ENCODE data around the gene AADACL4.
A peak's percentile ranks its signal among the peaks of the same experiment; 100 is the strongest.

AADACL4 gene

DNA sequence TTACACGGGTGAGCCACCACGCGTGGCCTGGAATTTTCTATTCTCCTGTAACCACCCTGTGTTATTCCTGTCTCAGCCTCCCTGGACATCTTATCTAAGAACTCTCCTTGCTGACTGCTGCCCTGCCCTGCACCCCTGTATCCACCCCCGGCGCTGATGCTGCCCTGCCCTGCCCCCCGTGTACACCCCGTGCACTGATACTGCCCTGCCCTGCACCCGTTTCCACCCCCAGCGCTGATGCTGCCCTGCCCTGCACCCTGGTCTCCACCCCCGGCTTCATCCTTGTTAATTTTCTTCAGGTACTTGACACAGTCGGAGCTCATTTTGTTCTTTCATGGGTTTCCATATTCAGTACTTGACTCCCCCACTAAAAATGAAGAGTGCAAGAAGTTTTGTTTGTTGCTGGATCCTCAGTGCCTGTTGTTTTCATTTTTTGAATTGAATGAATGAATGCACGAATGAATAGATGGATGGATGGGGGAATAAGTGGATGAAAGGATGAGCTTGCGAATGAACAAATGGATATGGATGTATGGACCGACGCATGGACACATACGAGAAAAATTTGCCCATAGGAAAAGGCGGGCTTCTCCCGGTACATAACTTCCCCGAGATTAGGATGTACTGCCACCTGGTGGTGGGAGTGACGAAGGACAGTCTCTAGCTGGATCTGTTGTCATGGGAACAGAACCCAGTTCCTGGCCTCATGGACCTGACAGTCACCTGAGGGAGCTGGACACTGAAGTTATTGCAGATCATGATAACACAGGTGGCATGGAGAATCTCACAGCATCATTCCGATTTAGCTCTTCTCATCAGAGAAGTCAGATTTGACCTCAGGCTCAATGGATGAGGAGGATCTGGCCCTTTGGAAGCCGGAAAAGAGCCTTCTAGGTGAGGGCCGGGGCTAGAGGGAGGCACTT, 14.9 kb downstream of the AADACL4 start:
- H3K36me3 ChIP-seq (replicated peaks; ENCODE audit: low read depth, low read length) = no peaks in the 10 kb centered on the region
- peak overlapping the region; percentile 75 for H2AFZ ChIP-seq (ENCODE audit: low read depth, low read length)
- peaks cover 3% of the 10 kb centered on the region; the same call in 1 of the 2 replicates for H3K4me1 ChIP-seq (ENCODE audit: low read length)
- H3K79me2 ChIP-seq (ENCODE audit: low read length) = no peaks in the 10 kb centered on the region
- no peak overlapping the region for H3K27ac ChIP-seq (ENCODE audit: low read length)
- no peak overlapping the region for H3K9ac ChIP-seq (ENCODE audit: low read length)
- H3K27me3 ChIP-seq (ENCODE audit: low read depth, low read length) = no peaks in the 10 kb centered on the region
- no peak for TF ChIP-seq EZH2phosphoT487 (IDR thresholded peaks at IDR 0.05; ENCODE audit: low read depth)
- TF ChIP-seq, protein P1, sequence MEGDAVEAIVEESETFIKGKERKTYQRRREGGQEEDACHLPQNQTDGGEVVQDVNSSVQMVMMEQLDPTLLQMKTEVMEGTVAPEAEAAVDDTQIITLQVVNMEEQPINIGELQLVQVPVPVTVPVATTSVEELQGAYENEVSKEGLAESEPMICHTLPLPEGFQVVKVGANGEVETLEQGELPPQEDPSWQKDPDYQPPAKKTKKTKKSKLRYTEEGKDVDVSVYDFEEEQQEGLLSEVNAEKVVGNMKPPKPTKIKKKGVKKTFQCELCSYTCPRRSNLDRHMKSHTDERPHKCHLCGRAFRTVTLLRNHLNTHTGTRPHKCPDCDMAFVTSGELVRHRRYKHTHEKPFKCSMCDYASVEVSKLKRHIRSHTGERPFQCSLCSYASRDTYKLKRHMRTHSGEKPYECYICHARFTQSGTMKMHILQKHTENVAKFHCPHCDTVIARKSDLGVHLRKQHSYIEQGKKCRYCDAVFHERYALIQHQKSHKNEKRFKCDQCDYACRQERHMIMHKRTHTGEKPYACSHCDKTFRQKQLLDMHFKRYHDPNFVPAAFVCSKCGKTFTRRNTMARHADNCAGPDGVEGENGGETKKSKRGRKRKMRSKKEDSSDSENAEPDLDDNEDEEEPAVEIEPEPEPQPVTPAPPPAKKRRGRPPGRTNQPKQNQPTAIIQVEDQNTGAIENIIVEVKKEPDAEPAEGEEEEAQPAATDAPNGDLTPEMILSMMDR (IDR thresholded peaks at IDR 0.05; ENCODE audit: low read depth, low read length) = peak; percentile 80
- H4K20me1 ChIP-seq (ENCODE audit: insufficient read depth, low read length) = no peaks in the 10 kb centered on the region
- peak overlapping the region; percentile 59 for H3K4me2 ChIP-seq (ENCODE audit: low read length)
- no peaks in the 10 kb centered on the region for H3K9me3 ChIP-seq (ENCODE audit: insufficient read depth, low read length)
- peak overlapping the region; percentile 68 for H3K4me3 ChIP-seq (ENCODE audit: low read length)

DNA sequence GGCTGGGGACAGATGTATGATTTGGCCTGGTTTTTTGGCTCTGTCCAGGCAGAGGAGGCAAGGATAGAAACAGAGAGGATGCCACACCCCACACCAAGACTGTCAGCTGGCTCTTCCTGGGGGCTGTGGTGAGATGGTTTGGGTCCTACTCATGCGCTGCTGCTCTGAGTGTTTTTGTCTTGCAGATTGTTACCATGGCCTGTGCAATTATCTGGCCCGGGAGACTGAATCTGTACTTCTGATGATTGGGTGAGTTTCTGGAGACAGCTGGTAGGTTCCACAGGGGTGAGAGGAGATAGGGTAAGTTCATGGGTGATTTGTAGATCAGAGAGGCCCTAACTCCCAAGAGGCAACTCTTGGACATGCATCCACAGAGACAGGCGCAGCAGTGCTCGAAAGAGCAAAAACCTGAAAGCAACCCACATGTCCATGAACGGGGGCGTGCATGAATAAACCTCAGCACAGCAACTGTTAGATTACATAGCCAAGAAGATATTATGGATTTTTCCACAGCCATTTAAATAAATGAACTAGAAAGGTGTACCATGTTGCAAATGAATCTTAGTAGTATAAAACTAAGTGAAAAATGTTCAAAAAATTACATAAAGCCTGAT, 17.8 kb downstream of the AADACL4 start:
- Histone ChIP-seq H3K79me2 (ENCODE audit: low read length) (no peaks in the 10 kb centered on the region), H3K4me1 (ENCODE audit: low read length) (peaks cover 3% of the 10 kb centered on the region; the same call in 1 of the 2 replicates), H3K4me2 (ENCODE audit: low read length) (no peak overlapping the region), H2AFZ (ENCODE audit: low read depth, low read length) (no peak overlapping the region), H3K9me3 (ENCODE audit: insufficient read depth, low read length) (no peaks in the 10 kb centered on the region), H3K27me3 (ENCODE audit: low read depth, low read length) (no peaks in the 10 kb centered on the region), H3K27ac (ENCODE audit: low read length) (no peak overlapping the region), H3K4me3 (ENCODE audit: low read length) (no peak overlapping the region), H4K20me1 (ENCODE audit: insufficient read depth, low read length) (no peaks in the 10 kb centered on the region), H3K36me3 (replicated peaks; ENCODE audit: low read depth, low read length) (no peaks in the 10 kb centered on the region), H3K9ac (ENCODE audit: low read length) (no peak overlapping the region)
- TF ChIP-seq EZH2phosphoT487 (IDR thresholded peaks at IDR 0.05; ENCODE audit: low read depth) = no peak
- TF ChIP-seq, protein P1 (IDR thresholded peaks at IDR 0.05; ENCODE audit: low read depth, low read length) = no peak

DNA sequence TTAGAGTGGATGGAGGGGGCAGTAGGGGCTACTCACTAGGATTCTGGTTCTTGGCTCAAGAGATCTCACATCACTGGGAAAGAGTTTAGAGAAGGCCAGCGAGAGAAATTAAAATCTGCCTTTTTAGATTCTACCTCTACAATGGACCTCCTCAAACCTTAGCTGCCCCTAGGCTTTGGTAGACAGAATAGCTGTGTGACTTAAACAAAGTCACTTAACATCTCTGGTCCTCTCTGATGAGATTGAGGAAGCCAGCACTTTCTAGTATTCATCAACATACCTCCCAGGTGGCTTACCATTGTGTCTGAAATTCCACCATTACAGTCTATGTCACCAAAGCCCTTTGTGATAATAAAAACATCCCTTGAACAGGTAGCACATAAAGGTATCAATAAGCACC, 18.7 kb downstream of the AADACL4 start:
- Histone ChIP-seq H3K27me3 (ENCODE audit: low read depth, low read length) (no peaks in the 10 kb centered on the region), H3K79me2 (ENCODE audit: low read length) (no peaks in the 10 kb centered on the region), H3K4me3 (ENCODE audit: low read length) (no peak overlapping the region), H3K36me3 (replicated peaks; ENCODE audit: low read depth, low read length) (no peaks in the 10 kb centered on the region), H3K27ac (ENCODE audit: low read length) (no peak overlapping the region), H3K9ac (ENCODE audit: low read length) (no peak overlapping the region), H2AFZ (ENCODE audit: low read depth, low read length) (no peak overlapping the region), H3K9me3 (ENCODE audit: insufficient read depth, low read length) (no peaks in the 10 kb centered on the region), H4K20me1 (ENCODE audit: insufficient read depth, low read length) (no peaks in the 10 kb centered on the region), H3K4me1 (ENCODE audit: low read length) (peaks cover 3% of the 10 kb centered on the region; the same call in 1 of the 2 replicates), H3K4me2 (ENCODE audit: low read length) (no peak overlapping the region)
- TF ChIP-seq, protein P1 (IDR thresholded peaks at IDR 0.05; ENCODE audit: low read depth, low read length) = no peak
- TF ChIP-seq EZH2phosphoT487 (IDR thresholded peaks at IDR 0.05; ENCODE audit: low read depth) = no peak

DNA sequence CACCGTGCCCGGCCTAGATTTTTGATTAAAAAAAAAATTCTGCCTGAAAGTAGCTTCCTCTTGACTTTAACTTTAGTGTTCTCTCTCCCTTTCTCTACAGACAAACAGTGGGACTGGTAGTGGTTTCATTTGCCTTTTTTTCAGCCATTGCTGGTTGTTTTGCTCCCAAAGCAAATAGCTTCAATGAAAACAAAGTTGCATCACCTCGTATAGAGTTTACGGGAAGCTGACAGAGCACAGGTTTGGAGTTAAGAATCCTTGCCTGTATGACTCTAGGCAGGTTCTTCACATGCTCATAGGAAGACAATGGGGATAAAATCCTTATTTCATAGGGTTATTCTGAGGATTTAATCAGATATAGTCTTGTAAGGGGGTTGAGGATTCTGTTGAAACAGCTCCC, 21.6 kb downstream of the AADACL4 start:
- Histone ChIP-seq H3K4me2 (ENCODE audit: low read length) (no peak overlapping the region), H3K27ac (ENCODE audit: low read length) (no peak overlapping the region), H2AFZ (ENCODE audit: low read depth, low read length) (no peak overlapping the region), H3K4me3 (ENCODE audit: low read length) (no peak overlapping the region), H3K4me1 (ENCODE audit: low read length) (no peaks in the 10 kb centered on the region), H3K36me3 (replicated peaks; ENCODE audit: low read depth, low read length) (no peaks in the 10 kb centered on the region), H3K9ac (ENCODE audit: low read length) (no peak overlapping the region), H3K79me2 (ENCODE audit: low read length) (no peaks in the 10 kb centered on the region), H4K20me1 (ENCODE audit: insufficient read depth, low read length) (no peaks in the 10 kb centered on the region), H3K9me3 (ENCODE audit: insufficient read depth, low read length) (no peaks in the 10 kb centered on the region), H3K27me3 (ENCODE audit: low read depth, low read length) (no peaks in the 10 kb centered on the region)
- TF ChIP-seq, protein P1 (IDR thresholded peaks at IDR 0.05; ENCODE audit: low read depth, low read length) = no peak
- TF ChIP-seq EZH2phosphoT487 (IDR thresholded peaks at IDR 0.05; ENCODE audit: low read depth) = no peak

Measured in OCI-LY3 (cell line).